ENCODE measurements around the gene FAM47E. TPM values are rescaled to one million over a fixed set of nuclear protein-coding genes. Genes with fewer than 3 reads are reported as not detected.

Gene FAM47E
- total and polyA plus RNA-seq, 2 donors (not counting 3 experiments of a cell fraction or from before 2014, with no cell fraction given) = 0.11 TPM; not detected in 1

DNA sequence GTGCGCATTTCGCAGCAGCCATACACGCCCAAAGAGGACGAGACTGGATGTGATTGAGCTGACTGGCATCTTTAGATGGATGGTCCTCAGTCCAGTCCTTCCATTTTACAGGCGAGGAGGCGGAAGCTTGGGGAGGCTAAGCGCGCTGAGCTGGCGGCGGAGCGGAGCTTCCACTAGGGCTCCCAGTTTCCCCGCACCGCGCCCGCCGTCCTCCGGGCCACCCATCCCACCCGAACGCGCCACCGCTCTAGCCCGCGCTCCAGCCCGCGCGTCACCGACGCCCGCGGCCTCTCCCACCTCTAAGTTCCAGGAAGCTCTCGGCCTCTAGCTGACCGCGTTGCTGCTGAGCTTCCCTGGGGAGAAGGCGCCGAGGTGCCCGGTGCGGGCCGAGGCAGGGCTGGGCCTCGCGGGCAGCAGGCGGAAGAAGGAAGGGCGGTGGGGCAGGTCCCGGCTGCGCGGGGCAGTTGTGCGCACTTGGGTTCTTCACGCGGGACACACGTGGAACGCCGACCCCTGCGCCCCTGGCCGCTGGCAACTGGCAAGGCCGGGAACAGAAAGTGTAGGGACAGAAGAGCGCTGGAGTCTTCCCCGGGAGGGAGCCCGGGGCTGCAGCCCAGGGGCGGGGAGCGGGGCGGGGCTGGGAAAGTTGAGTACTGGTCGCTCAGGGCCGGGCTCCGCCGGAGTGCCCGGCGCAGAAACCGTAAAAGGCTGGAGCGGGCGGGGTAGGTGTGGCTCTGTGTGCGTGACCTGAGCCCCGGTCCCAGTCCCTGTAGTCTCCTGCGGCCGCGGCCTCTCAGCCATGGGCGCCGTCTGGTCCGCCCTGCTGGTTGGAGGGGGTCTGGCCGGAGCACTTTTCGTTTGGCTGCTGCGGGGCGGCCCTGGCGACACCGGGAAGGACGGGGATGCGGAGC lies 54.7 kb downstream of the FAM47E start, which contains the start of gene STBD1:
Gene STBD1 (plus strand): TSS at position 763 of the 911 bp plus-strand sequence. CDS start 37 bp downstream, at position 800.
- Histone ChIP-seq H4K20me1 (replicated peaks; ENCODE audit: control insufficient read depth, extremely low read depth, insufficient read depth, low read length) (no peaks in the 10 kb centered on the region), H3K27ac (ENCODE audit: insufficient read depth, low read depth, low read length) (no peak within 1 kb of the TSS), H3K9ac (replicated peaks; ENCODE audit: extremely low read depth, insufficient read depth, low read length) (peak within 1 kb of the TSS; percentile 14), H3K4me1 (ENCODE audit: control insufficient read depth, extremely low read depth, insufficient read depth, low read length) (peaks cover 6% of the 10 kb centered on the region), H3K36me3 (ENCODE audit: control insufficient read depth in 2 of 2, extremely low read depth in 1 of 2, insufficient read depth in 2 of 2, low read length in 2 of 2) (no peaks in the 10 kb centered on the region), H3K9me3 (replicated peaks; ENCODE audit: control insufficient read depth, insufficient read depth, low read length) (no peaks in the 10 kb centered on the region), H3K9me1 (replicated peaks; ENCODE audit: control insufficient read depth, extremely low read depth, insufficient read depth, low read length) (no peaks in the 10 kb centered on the region), H3K4me3 (replicated peaks in 1 of 3; ENCODE audit: insufficient read depth in 1 of 3, low read depth in 1 of 3, low read length in 3 of 3) (peak within 1 kb of the TSS; percentile 33 to 75 (median 66)), H2AFZ (ENCODE audit: low read depth, low read length) (peak within 1 kb of the TSS; percentile 98), H3K79me2 (ENCODE audit: control insufficient read depth, insufficient read depth, low read length) (no peaks in the 10 kb centered on the region), H3K4me2 (ENCODE audit: insufficient read depth, low read length) (peak within 1 kb of the TSS; percentile 91), H3K27me3 (ENCODE audit: control insufficient read depth in 2 of 2, insufficient read depth in 2 of 2, low read length in 2 of 2) (no peaks in the 10 kb centered on the region)
- BruUV-seq (replicated peaks) = no TSS peak
- FAIRE-seq (peak; percentile 78), DNase-seq (ENCODE audit: low read depth, low spot score) (peak; percentile 57)
- POLR2A ChIA-PET = no interaction called here
- dilution Hi-C loops (cut with MboI; ENCODE audit: extremely low pct_ligation_motif_present, low sequenced_read_pairs) = no loop called here
- intact Hi-C loops (cut with micrococcal nuclease) = loop anchor here (2.0 kb wide), 1 partner anchor 69 kb away; no protein-coding TSS in a partner anchor
- TF ChIP-seq, protein P1, sequence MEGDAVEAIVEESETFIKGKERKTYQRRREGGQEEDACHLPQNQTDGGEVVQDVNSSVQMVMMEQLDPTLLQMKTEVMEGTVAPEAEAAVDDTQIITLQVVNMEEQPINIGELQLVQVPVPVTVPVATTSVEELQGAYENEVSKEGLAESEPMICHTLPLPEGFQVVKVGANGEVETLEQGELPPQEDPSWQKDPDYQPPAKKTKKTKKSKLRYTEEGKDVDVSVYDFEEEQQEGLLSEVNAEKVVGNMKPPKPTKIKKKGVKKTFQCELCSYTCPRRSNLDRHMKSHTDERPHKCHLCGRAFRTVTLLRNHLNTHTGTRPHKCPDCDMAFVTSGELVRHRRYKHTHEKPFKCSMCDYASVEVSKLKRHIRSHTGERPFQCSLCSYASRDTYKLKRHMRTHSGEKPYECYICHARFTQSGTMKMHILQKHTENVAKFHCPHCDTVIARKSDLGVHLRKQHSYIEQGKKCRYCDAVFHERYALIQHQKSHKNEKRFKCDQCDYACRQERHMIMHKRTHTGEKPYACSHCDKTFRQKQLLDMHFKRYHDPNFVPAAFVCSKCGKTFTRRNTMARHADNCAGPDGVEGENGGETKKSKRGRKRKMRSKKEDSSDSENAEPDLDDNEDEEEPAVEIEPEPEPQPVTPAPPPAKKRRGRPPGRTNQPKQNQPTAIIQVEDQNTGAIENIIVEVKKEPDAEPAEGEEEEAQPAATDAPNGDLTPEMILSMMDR (IDR thresholded peaks at IDR 0.05; ENCODE audit: extremely low read depth in 1 of 2, insufficient read depth in 1 of 2, low read depth in 1 of 2, low read length in 2 of 2) = peak in 1 of 2 donors; percentile 12
- TF ChIP-seq POLR2AphosphoS5 (IDR thresholded peaks at IDR 0.05; ENCODE audit: insufficient read depth, low read depth, low read length) = peak; percentile 15
- TF ChIP-seq, protein P2, sequence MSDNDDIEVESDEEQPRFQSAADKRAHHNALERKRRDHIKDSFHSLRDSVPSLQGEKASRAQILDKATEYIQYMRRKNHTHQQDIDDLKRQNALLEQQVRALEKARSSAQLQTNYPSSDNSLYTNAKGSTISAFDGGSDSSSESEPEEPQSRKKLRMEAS (IDR thresholded peaks at IDR 0.05; ENCODE audit: insufficient read depth, insufficient read length) = no peak
- TF ChIP-seq EZH2 (IDR thresholded peaks at IDR 0.05; ENCODE audit: borderline replicate concordance, low read depth, low read length, severe bottlenecking) = no peak
- TF ChIP-seq GATA2 (IDR thresholded peaks at IDR 0.05; ENCODE audit: insufficient read depth, insufficient read length, low read depth, low read length) = no peak
- TF ChIP-seq POLR2A (IDR thresholded peaks at IDR 0.05; ENCODE audit: low read depth, low read length) = no peak
- CTCF ChIA-PET = interaction anchor here (0.7 to 4.6 kb wide), 14 partner anchors 10 to 133 kb away, joined by 3 to 34 read pairs (median 3); no protein-coding TSS in a partner anchor

Data from endothelial cell of umbilical vein (primary cell).